Esophagus (tissue), 2 donors: ENCODE measurements around the gene DNAJC9. TPM values are rescaled to one million over a fixed set of nuclear protein-coding genes. Genes with fewer than 3 reads are reported as not detected.
"Not testable (repeated sequence)": the region's sequence is repeated elsewhere in the genome, so short reads cannot be mapped to it uniquely, and the experiment has no call there.

Experiments
- H3K27ac ChIP-seq, 2 donors: one replicate each; pipeline ENCODE4 v1.5.1; 2013; ENCODE audit warnings: low read depth in 2 of 2, mild to moderate bottlenecking in 2 of 2, inconsistent platforms in 1 of 2, low read length in 1 of 2, moderate library complexity in 1 of 2
- H3K27me3 ChIP-seq, 2 donors: one replicate each; pipeline ENCODE4 v1.6.1; 2013; ENCODE audit warnings: low read length in 2 of 2, control low read depth in 1 of 2, mild to moderate bottlenecking in 1 of 2; ENCODE audit not compliant: insufficient read depth in 2 of 2, control insufficient read depth in 1 of 2
- H3K36me3 ChIP-seq, 2 donors: one replicate each; pipeline ENCODE4 v1.6.1; 2013; ENCODE audit warnings: low read length in 1 of 2; ENCODE audit not compliant: control insufficient read depth in 2 of 2, insufficient read depth in 2 of 2
- H3K4me1 ChIP-seq, 2 donors: one replicate each; pipeline ENCODE4 v1.6.1; 2013; ENCODE audit warnings: low read length in 1 of 2; ENCODE audit not compliant: control insufficient read depth in 2 of 2, insufficient read depth in 2 of 2
- H3K4me3 ChIP-seq, 2 donors: one replicate each; pipeline ENCODE4 v1.5.1; 2013; ENCODE audit warnings: low read length in 2 of 2, mild to moderate bottlenecking in 2 of 2, low read depth in 1 of 2, moderate library complexity in 1 of 2
- H3K9me3 ChIP-seq, 2 donors: one replicate each; pipeline ENCODE4 v1.6.1; 2013; ENCODE audit warnings: mild to moderate bottlenecking in 2 of 2, low read depth in 1 of 2, low read length in 1 of 2, moderate library complexity in 1 of 2; ENCODE audit not compliant: control insufficient read depth in 2 of 2, insufficient read depth in 1 of 2
- WGBS, 2 donors: extraction: QIAGEN DNeasy Blood & Tissue Kit; methylation state at CpG; one replicate each; pipeline ENCODE4 v1.1.7; 2013; 5-methylcytosine and 5-hydroxymethylcytosine counted together
- polyA plus RNA-seq, 2 donors: library from polyadenylated mRNA; stranded (reverse); fragments of 200-250 nt; gene quantifications; one replicate each; pipeline ENCODE4 v1.2.3, GENCODE V29; 2013
- donor health status: healthy with polysubstance abuse.
- donor health status: Bipolar disorder and iron deficiency.

The DNAJC9 gene
- polyA plus RNA-seq, 2 donors: 13.7 to 19.0 TPM

DNA sequence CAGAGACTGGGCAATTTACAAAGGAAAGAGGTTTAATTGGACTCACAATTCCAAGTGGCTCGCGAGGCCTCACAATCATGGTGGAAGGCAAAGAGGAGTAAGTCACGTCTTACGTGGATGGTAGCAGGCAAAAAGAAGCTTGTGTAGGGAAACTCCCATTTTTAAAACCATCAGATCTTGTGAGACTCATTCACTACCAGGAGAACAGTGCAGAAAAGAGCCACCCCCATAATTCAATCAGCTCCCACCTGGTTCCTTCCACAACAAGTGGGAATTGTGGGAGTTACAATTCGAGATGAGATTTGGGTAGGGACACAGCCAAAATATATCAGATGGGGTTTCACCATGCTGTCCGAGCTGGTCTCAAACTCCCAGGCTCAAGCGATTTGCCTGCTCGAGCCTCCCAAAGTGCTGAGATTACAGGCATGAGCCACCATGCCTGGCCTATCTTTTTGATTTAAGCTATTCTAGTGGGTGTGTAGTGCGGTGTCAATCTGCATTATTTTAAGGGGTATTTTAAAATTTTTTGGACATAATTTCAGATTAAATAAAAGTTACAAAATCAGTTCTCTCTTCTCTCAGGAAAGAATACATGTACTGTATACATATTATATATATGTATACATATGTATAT is 14.4 kb upstream of the DNAJC9 start:
- Histone ChIP-seq H3K4me1 (no peaks in the 10 kb centered on the region), H3K4me3 (no peak overlapping the region), H3K27me3 (no peaks in the 10 kb centered on the region), H3K27ac (no peak overlapping the region), H3K9me3 (no peaks in the 10 kb centered on the region), H3K36me3 (no peaks in the 10 kb centered on the region)
- 86 to 95% methylated on average over 9 of the region's 9 CpGs for WGBS, 2 donors

DNA sequence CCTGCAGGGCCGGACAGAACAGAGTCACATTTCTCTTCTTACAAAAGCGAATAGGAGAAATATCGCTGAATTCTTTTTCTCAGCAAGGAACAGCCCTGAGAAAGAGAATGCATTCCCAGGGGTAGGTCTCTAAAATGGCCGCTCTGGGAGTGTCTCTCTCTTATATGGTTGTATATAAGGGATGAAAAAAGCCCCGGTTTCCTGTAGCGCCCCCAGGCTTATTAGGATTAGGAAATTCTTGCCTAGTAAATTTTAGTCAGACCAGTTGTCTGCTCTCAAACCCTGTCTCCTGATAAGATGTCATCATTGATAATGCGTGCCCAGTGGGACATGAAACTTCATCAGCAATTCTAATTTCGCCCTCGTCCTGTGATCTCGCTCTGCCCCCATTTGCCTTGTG is 11.6 kb upstream of the DNAJC9 start:
- 93 to 97% methylated on average over 10 of the region's 10 CpGs for WGBS, 2 donors
- not testable (repeated sequence) for H3K27ac ChIP-seq, H3K9me3 ChIP-seq

GRCh38 chr10:73253225-73253555 is 6.1 kb upstream of the DNAJC9 start:
- Histone ChIP-seq H3K4me1 (peaks cover 4 to 5% of the 10 kb centered on the region in 2 donors), H3K27me3 (no peaks in the 10 kb centered on the region), H3K36me3 (peaks cover 0 to 4% of the 10 kb centered on the region in 2 donors), H3K4me3 (peak overlapping the region; percentile 72 to 83), H3K9me3 (no peaks in the 10 kb centered on the region), H3K27ac (peak overlapping the region; percentile 93 to 95)
- 0 to 1% methylated on average over 4 of the region's 4 CpGs for WGBS, 2 donors

More for the DNA sequence above, 11.6 kb upstream of the DNAJC9 start:
- not testable (repeated sequence) for H3K36me3 ChIP-seq, H3K4me3 ChIP-seq, H3K27me3 ChIP-seq, H3K4me1 ChIP-seq

- Histone ChIP-seq H3K27me3 (no peaks in the 10 kb centered on the region), H3K27ac (peak within 1 kb of the TSS; percentile 93 to 95), H3K4me3 (peak within 1 kb of the TSS; percentile 72 to 83), H3K4me1 (peaks cover 4 to 5% of the 10 kb centered on the region in 2 donors), H3K9me3 (no peaks in the 10 kb centered on the region), H3K36me3 (peaks cover 0 to 4% of the 10 kb centered on the region in 2 donors)
- WGBS, 2 donors: 0% methylated on average over 51 of the region's 51 CpGs
Observed at GRCh38 chr10:73252445-73253224, 5.6 kb upstream of the DNAJC9 start, which contains the start of gene MRPS16. TSS of gene MRPS16 (minus strand) at chr10:73252644. CDS start at chr10:73252482, 162 bp downstream.

DNA sequence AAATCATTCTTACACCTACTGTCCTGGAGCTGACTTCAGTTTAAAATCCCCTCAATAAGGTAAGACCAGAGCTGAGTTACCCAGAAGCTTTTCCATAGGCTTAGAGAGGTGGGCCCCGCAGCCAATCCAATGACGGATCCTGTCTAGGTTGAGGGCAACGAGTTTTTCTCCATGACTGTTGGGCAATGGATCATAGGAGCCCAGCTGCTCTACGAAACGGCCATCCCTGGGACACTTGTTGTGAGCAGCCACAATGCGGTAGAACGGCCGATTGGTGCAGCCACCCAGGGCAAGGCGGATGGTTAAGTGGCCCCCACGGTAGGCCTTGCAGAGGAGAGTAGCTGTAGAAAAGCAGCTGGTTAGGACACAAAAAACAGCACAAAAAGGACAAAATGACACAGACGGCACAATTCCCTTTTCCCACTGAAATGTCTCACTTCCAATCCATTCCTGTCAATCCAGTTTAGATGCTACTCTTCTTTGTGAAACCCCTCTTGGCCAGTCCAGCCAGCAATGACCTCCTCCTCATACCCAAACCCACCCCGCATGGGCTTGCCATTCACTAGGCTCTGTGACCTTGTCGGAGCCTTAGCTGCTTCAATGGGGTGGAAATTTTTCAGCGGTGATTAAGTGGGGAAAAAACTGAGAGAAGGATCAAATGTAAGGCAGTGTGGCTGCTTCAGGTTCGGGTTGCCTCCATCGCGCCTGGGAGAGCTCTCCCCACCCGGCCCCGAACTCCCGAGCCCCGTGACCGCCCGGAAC is 4.8 kb upstream of the DNAJC9 start:
- H3K4me1 ChIP-seq: peaks cover 4 to 5% of the 10 kb centered on the region in 2 donors
- H3K27me3 ChIP-seq: no peaks in the 10 kb centered on the region
- peak overlapping the region; percentile 72 to 83 for H3K4me3 ChIP-seq
- no peaks in the 10 kb centered on the region for H3K9me3 ChIP-seq
- 12 to 14% methylated on average over 23 of the region's 23 CpGs for WGBS, 2 donors
- H3K27ac ChIP-seq: peak overlapping the region; percentile 93 to 95
- H3K36me3 ChIP-seq: peaks cover 0 to 4% of the 10 kb centered on the region in 2 donors

DNA sequence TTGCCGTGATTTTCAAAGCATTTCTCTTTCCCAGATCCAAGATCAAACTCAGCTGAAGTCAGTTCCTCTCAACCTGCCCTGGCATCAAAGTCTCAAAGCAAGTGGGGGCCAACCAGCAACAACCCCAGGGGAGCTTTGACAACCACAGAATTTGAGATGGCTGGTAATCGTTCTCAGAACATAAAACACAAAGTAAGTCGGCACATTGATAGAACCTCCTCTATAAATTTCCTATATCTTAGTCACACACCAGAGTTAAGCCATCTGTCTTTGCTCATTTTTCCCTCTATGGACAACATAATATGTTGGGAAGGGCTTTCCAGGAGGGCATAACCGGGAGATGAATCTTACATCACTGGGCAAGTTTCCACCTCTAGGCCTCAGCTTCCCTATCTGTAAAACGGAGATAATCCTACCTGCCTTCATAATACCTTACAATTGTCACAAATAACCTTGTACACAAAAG is 1.2 kb upstream of the DNAJC9 start:
- Histone ChIP-seq H3K27me3 (no peaks in the 10 kb centered on the region), H3K4me3 (no peak overlapping the region), H3K9me3 (no peaks in the 10 kb centered on the region), H3K27ac (no peak overlapping the region), H3K4me1 (peaks cover 4 to 5% of the 10 kb centered on the region in 2 donors), H3K36me3 (peaks cover 0 to 4% of the 10 kb centered on the region in 2 donors)
- 70 to 73% methylated on average over 5 of the region's 5 CpGs for WGBS, 2 donors

DNA sequence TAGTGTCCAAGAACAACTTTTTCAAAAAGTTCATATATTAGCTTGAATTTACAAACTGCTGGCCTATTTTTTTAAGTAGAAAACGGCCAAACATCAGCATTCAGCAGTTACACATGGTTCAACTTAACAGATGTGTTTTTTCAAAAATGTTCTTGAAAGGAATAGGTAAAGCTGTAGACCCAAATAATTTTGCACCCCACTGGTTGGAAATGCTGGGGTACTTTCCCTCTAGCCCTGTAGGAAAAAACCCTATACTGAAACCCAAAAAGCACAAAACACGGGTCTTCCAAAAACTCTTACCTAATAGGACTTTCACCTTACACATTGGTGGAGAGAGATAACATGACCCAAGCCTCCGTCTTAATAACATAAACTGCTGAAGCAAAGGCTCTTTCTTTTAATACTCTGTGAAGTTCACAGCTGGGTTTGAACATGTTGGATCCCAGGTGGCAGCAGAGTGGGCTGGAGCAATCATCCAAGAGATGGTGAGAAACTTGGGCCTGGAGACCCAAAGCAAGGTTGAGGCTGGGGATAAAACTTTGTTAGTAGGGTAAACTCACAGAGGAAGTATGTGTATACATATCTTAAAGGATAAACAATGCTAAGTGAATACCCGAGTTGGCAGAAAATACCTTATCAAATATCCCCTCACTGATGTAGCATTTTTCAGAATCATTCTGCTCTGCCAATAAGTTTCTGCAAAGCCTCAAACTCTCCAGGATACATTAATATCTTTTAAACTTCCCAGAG is 629 bp upstream of the DNAJC9 start:
- Histone ChIP-seq H3K4me1 (peaks cover 4 to 5% of the 10 kb centered on the region in 2 donors), H3K27me3 (no peaks in the 10 kb centered on the region), H3K27ac (peak overlapping the region; percentile 62 to 98), H3K4me3 (peak overlapping the region; percentile 86 to 90), H3K9me3 (no peaks in the 10 kb centered on the region), H3K36me3 (peaks cover 0 to 4% of the 10 kb centered on the region in 2 donors)
- 23 to 25% methylated on average over 4 of the region's 4 CpGs for WGBS, 2 donors

DNA sequence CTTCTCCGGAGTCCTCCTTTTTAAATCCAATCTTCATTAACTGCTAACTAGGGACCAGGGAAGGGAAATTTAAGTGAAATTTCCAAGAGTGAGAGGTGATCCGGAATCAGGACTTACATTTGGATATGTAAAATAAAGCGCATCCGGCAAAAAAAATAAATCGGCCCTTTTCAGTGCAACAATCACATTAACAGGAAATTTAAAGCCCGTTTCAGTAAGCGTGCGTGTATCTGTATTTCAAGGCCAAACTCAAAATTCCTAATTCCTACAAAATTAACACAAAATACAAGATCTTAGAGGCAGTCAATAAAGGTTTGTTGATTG is 771 bp downstream of the DNAJC9 start:
- 2% methylated on average over 8 of the region's 8 CpGs for WGBS, 2 donors
- Histone ChIP-seq H3K9me3 (no peaks in the 10 kb centered on the region), H3K27me3 (no peaks in the 10 kb centered on the region), H3K4me1 (no peaks in the 10 kb centered on the region), H3K27ac (peak overlapping the region; percentile 96 to 98), H3K4me3 (peak overlapping the region; percentile 86 to 90), H3K36me3 (peaks cover 2 to 4% of the 10 kb centered on the region in 2 donors)

GRCh38 chr10:73244866-73245477 is 2.1 kb downstream of the DNAJC9 start:
- Histone ChIP-seq H3K36me3 (peaks cover 0 to 2% of the 10 kb centered on the region in 2 donors), H3K4me1 (no peaks in the 10 kb centered on the region), H3K9me3 (no peaks in the 10 kb centered on the region), H3K27ac (no peak overlapping the region), H3K27me3 (no peaks in the 10 kb centered on the region), H3K4me3 (no peak overlapping the region)
- WGBS, 2 donors: 55% methylated on average over 8 of the region's 8 CpGs
